ENCODE data around the gene NALCN.

GRCh38 chr13:101007245-101007644, 409.1 kb downstream of the NALCN start:
- TF ChIP-seq CTCF (IDR thresholded peaks at IDR 0.05 in 4 of 5, conservative IDR thresholded peaks at IDR 0.05 in 1 of 5) (no peak), POLR2A (IDR thresholded peaks at IDR 0.05) (no peak)

Data from gastrocnemius medialis (tissue), 4 donors.